Astrocyte (in vitro differentiated cells and primary cell): ENCODE data around the gene MDN1. TPM values are rescaled to one million over a fixed set of nuclear protein-coding genes. Genes with fewer than 3 reads are reported as not detected.

Experiments
- DNase-seq: peaks from one replicate; pipeline ENCODE4 v3.0.0-alpha.2; 2010; ENCODE audit warnings: low read depth
- FAIRE-seq: peaks from 2 replicates; lab custom pipeline; 2011; peaks lifted over from hg19 to GRCh38; lab: Jason Lieb, UNC
- H2AFZ ChIP-seq: 2 replicates; pipeline ENCODE4 v1.6.0; 2012; ENCODE audit warnings: low read depth, low read length, inconsistent platforms
- H3K27ac ChIP-seq: 2 replicates; pipeline ENCODE4 v1.5.1; 2011; ENCODE audit warnings: low read depth, low read length, inconsistent platforms
- H3K27me3 ChIP-seq: 2 replicates; pipeline ENCODE4 v1.6.0; 2011; ENCODE audit warnings: low read length, inconsistent platforms; ENCODE audit not compliant: insufficient read depth
- H3K36me3 ChIP-seq: 2 replicates; pipeline ENCODE4 v1.5.1; 2011; ENCODE audit warnings: low read length, inconsistent platforms; ENCODE audit not compliant: insufficient read depth
- H3K4me1 ChIP-seq: 2 replicates; pipeline ENCODE4 v1.5.1; 2011; ENCODE audit warnings: low read length, inconsistent platforms; ENCODE audit not compliant: insufficient read depth
- H3K4me2 ChIP-seq: 2 replicates; pipeline ENCODE4 v1.6.0; 2012; ENCODE audit warnings: low read length, inconsistent platforms
- H3K4me3 ChIP-seq: 2 replicates; pipeline ENCODE4 v1.5.1; 2011; ENCODE audit warnings: low read depth, mild to moderate bottlenecking, low read length, inconsistent platforms; ENCODE audit not compliant: insufficient read depth
- H3K79me2 ChIP-seq: 2 replicates; pipeline ENCODE4 v1.6.0; 2012; ENCODE audit warnings: mild to moderate bottlenecking, low read length, inconsistent platforms; ENCODE audit not compliant: insufficient read depth
- H3K9ac ChIP-seq: 2 replicates; pipeline ENCODE4 v1.6.0; 2012; ENCODE audit warnings: mild to moderate bottlenecking, low read length, inconsistent platforms
- H3K9me3 ChIP-seq: 2 replicates; pipeline ENCODE4 v1.5.1; 2012; ENCODE audit warnings: low read depth, mild to moderate bottlenecking, low read length, inconsistent platforms; ENCODE audit not compliant: insufficient read depth
- H4K20me1 ChIP-seq: 2 replicates; pipeline ENCODE4 v1.6.0; 2012; ENCODE audit warnings: low read length, inconsistent platforms; ENCODE audit not compliant: insufficient read depth
- H3K27ac Mint-ChIP-seq: one replicate; pipeline ENCODE4 v1.8.0; 2021; ENCODE audit warnings: mild to moderate bottlenecking, mixed read lengths; ENCODE audit not compliant: unreplicated experiment
- H3K27me3 Mint-ChIP-seq: one replicate; pipeline ENCODE4 v1.8.0; 2021; ENCODE audit warnings: low read depth, mixed read lengths; ENCODE audit not compliant: unreplicated experiment
- H3K36me3 Mint-ChIP-seq: one replicate; pipeline ENCODE4 v1.8.0; 2021; ENCODE audit warnings: low read depth, mixed read lengths; ENCODE audit not compliant: unreplicated experiment
- H3K4me1 Mint-ChIP-seq: one replicate; pipeline ENCODE4 v1.8.0; 2021; ENCODE audit warnings: low read depth, mixed read lengths; ENCODE audit not compliant: unreplicated experiment
- H3K4me3 Mint-ChIP-seq: one replicate; pipeline ENCODE4 v1.8.0; 2021; ENCODE audit warnings: mild to moderate bottlenecking, moderate library complexity, mixed read lengths; ENCODE audit not compliant: unreplicated experiment
- H3K9me3 Mint-ChIP-seq: one replicate; pipeline ENCODE4 v1.8.0; 2021; ENCODE audit warnings: mild to moderate bottlenecking, mixed read lengths; ENCODE audit not compliant: unreplicated experiment
- CTCF ChIP-seq: IDR thresholded peaks from 2 replicates; pipeline ENCODE4 v1.5.1; 2011; ENCODE audit warnings: low read depth, mild to moderate bottlenecking, inconsistent platforms, low read length, moderate library complexity; ENCODE audit not compliant: insufficient read depth
- EZH2 ChIP-seq: IDR thresholded peaks from 2 replicates; pipeline ENCODE4 v1.6.1; 2012; ENCODE audit warnings: mild to moderate bottlenecking, low read length, inconsistent platforms; ENCODE audit not compliant: insufficient read depth
- total RNA-seq: library from RNA; stranded (reverse); gene quantifications from 2 replicates; pipeline ENCODE4 v1.2.1, GENCODE V29; 2021

The MDN1 gene
- total RNA-seq, 1 donor from 2014 or later: 35.7 TPM

GRCh38 chr6:89807581-89807980, 12.0 kb downstream of the MDN1 start:
- DNase-seq: no peak
- H3K79me2 ChIP-seq: peaks cover 75% of the 10 kb centered on the region
- H3K27me3 Mint-ChIP-seq: no peaks in the 10 kb centered on the region
- H3K36me3 ChIP-seq: no peaks in the 10 kb centered on the region
- no peak overlapping the region for H3K4me3 ChIP-seq
- H4K20me1 ChIP-seq: peaks cover 24% of the 10 kb centered on the region
- H2AFZ ChIP-seq: no peak overlapping the region
- no peak overlapping the region for H3K27ac ChIP-seq
- peaks cover 2% of the 10 kb centered on the region for H3K36me3 Mint-ChIP-seq
- H3K27me3 ChIP-seq: no peaks in the 10 kb centered on the region
- no peak for FAIRE-seq
- no peak overlapping the region for H3K4me2 ChIP-seq
- no peak overlapping the region for H3K4me3 Mint-ChIP-seq
- H3K27ac Mint-ChIP-seq: no peak overlapping the region
- H3K9me3 ChIP-seq: no peaks in the 10 kb centered on the region
- no peaks in the 10 kb centered on the region for H3K4me1 Mint-ChIP-seq
- H3K9me3 Mint-ChIP-seq: no peaks in the 10 kb centered on the region
- H3K4me1 ChIP-seq: no peaks in the 10 kb centered on the region
- TF ChIP-seq CTCF: no peak
- no peak for TF ChIP-seq EZH2
- H3K9ac ChIP-seq: no peak overlapping the region

- Histone ChIP-seq H3K4me3 (no peak overlapping the region), H3K9me3 (no peaks in the 10 kb centered on the region), H3K9ac (no peak overlapping the region), H4K20me1 (peaks cover 20% of the 10 kb centered on the region), H3K36me3 (no peaks in the 10 kb centered on the region), H3K27me3 (no peaks in the 10 kb centered on the region), H3K4me1 (no peaks in the 10 kb centered on the region), H3K4me2 (no peak overlapping the region), H2AFZ (no peak overlapping the region), H3K79me2 (peaks cover 61% of the 10 kb centered on the region), H3K27ac (no peak overlapping the region)
- H3K36me3 Mint-ChIP-seq: peaks cover 2% of the 10 kb centered on the region
- no peak overlapping the region for H3K4me3 Mint-ChIP-seq
- DNase-seq (no peak), FAIRE-seq (no peak)
- H3K4me1 Mint-ChIP-seq: no peaks in the 10 kb centered on the region
- H3K27ac Mint-ChIP-seq: no peak overlapping the region
- no peaks in the 10 kb centered on the region for H3K27me3 Mint-ChIP-seq
- H3K9me3 Mint-ChIP-seq: no peaks in the 10 kb centered on the region
- TF ChIP-seq CTCF: no peak
- no peak for TF ChIP-seq EZH2
Measured at GRCh38 chr6:89805814-89806371, 13.7 kb downstream of the MDN1 start.

GRCh38 chr6:89803271-89803670, 16.3 kb downstream of the MDN1 start:
- peaks cover 41% of the 10 kb centered on the region for H3K79me2 ChIP-seq
- DNase-seq (no peak), FAIRE-seq (no peak)
- H3K36me3 Mint-ChIP-seq: peaks cover 2% of the 10 kb centered on the region
- TF ChIP-seq CTCF: no peak
- H3K4me3 ChIP-seq: no peak overlapping the region
- H3K27me3 ChIP-seq: no peaks in the 10 kb centered on the region
- no peaks in the 10 kb centered on the region for H3K36me3 ChIP-seq
- H2AFZ ChIP-seq: no peak overlapping the region
- no peak overlapping the region for H3K4me3 Mint-ChIP-seq
- H3K9me3 ChIP-seq: no peaks in the 10 kb centered on the region
- H3K9me3 Mint-ChIP-seq: no peaks in the 10 kb centered on the region
- H3K4me2 ChIP-seq: no peak overlapping the region
- no peaks in the 10 kb centered on the region for H3K27me3 Mint-ChIP-seq
- no peak overlapping the region for H3K27ac ChIP-seq
- H3K27ac Mint-ChIP-seq: no peak overlapping the region
- H3K4me1 ChIP-seq: no peaks in the 10 kb centered on the region
- no peaks in the 10 kb centered on the region for H3K4me1 Mint-ChIP-seq
- H3K9ac ChIP-seq: no peak overlapping the region
- peaks cover 16% of the 10 kb centered on the region for H4K20me1 ChIP-seq
